NB4 (cell line): ENCODE data around the gene STAT1.
A peak's percentile ranks its signal among the peaks of the same experiment; 100 is the strongest.

Experiments
- DNase-seq: peaks from one replicate; pipeline ENCODE4 v3.0.0; 2010; ENCODE audit warnings: low read depth
- H3K4me3 ChIP-seq: one replicate; pipeline ENCODE4 v1.5.1; 2011; ENCODE audit warnings: mild to moderate bottlenecking, low read depth, low read length, moderate library complexity
- CTCF ChIP-seq: IDR thresholded peaks from one replicate; pipeline ENCODE4 v1.5.1; 2012; ENCODE audit warnings: low read depth, low read length
- MAX ChIP-seq: IDR thresholded peaks from 2 replicates; pipeline ENCODE4 v1.6.1; 2011; ENCODE audit warnings: low read depth, low read length
- MYC ChIP-seq: IDR thresholded peaks from 2 replicates; pipeline ENCODE4 v1.6.1; 2011; ENCODE audit warnings: low read depth, low read length
- POLR2A ChIP-seq: IDR thresholded peaks from 2 replicates; pipeline ENCODE4 v1.6.1; 2011; ENCODE audit warnings: mild to moderate bottlenecking; ENCODE audit not compliant: insufficient read length; ENCODE audit errors: extremely low read depth

Gene STAT1

GRCh38 chr2:191038241-191038725, 24.3 kb upstream of the STAT1 start:
- DNase-seq = peak; percentile 75
- TF ChIP-seq MYC (no peak), MAX (no peak), POLR2A (no peak), CTCF (no peak)
- no peak overlapping the region for H3K4me3 ChIP-seq

GRCh38 chr2:191037351-191037750, 23.4 kb upstream of the STAT1 start:
- no peak for DNase-seq
- H3K4me3 ChIP-seq = no peak overlapping the region
- TF ChIP-seq CTCF = no peak
- no peak for TF ChIP-seq POLR2A
- TF ChIP-seq MAX = no peak
- no peak for TF ChIP-seq MYC

- TF ChIP-seq CTCF = no peak
- no peak for TF ChIP-seq POLR2A
- no peak for TF ChIP-seq MYC
- no peak overlapping the region for H3K4me3 ChIP-seq
- no peak for DNase-seq
Observed at GRCh38 chr2:191036363-191036762, 22.4 kb upstream of the STAT1 start.

GRCh38 chr2:191032588-191033429, 18.8 kb upstream of the STAT1 start:
- H3K4me3 ChIP-seq = no peak overlapping the region
- DNase-seq = peak; percentile 52
- no peak for TF ChIP-seq MAX
- no peak for TF ChIP-seq CTCF
- no peak for TF ChIP-seq MYC
- TF ChIP-seq POLR2A = no peak

- DNase-seq = no peak
- H3K4me3 ChIP-seq = no peak overlapping the region
- no peak for TF ChIP-seq MYC
- TF ChIP-seq POLR2A = no peak
- no peak for TF ChIP-seq MAX
- no peak for TF ChIP-seq CTCF
Observed at GRCh38 chr2:191031256-191031655, 17.3 kb upstream of the STAT1 start.
